GM23248 (cell line): Measurements from ENCODE around the gene HIVEP1. TPM values are rescaled to one million over a fixed set of nuclear protein-coding genes. Genes with fewer than 3 reads are reported as not detected.
"Not testable (repeated sequence)": the region's sequence is repeated elsewhere in the genome, so short reads cannot be mapped to it uniquely, and the experiment has no call there.

Experiments used
- DNase-seq: peaks from one replicate; pipeline ENCODE4 v3.0.0-alpha.2; 2015
- H2AFZ ChIP-seq: fragments of 200-600 bp; sonication (generic); 2 replicates; pipeline ENCODE4 v1.6.1; 2016; ENCODE audit warnings: antibody characterized with exemption
- H3F3A ChIP-seq: fragments of 200-600 bp; sonication (generic); 2 replicates; pipeline ENCODE4 v1.6.1; 2016; ENCODE audit warnings: mild to moderate bottlenecking, antibody characterized with exemption, mixed run types; ENCODE audit not compliant: insufficient read depth
- H3K27ac ChIP-seq: fragments of 200-600 bp; sonication (generic); 2 replicates; pipeline ENCODE4 v1.5.1; 2016; ENCODE audit warnings: mild to moderate bottlenecking
- H3K27me3 ChIP-seq: fragments of 200-600 bp; sonication (generic); replicated peaks from 2 replicates; pipeline ENCODE4 v1.6.1; 2016; ENCODE audit warnings: mild to moderate bottlenecking; ENCODE audit not compliant: insufficient read depth
- H3K36me3 ChIP-seq: fragments of 200-600 bp; sonication (generic); 2 replicates; pipeline ENCODE4 v1.6.1; 2016; ENCODE audit warnings: low read depth, mild to moderate bottlenecking
- H3K4me1 ChIP-seq: fragments of 200-600 bp; sonication (generic); 2 replicates; pipeline ENCODE4 v1.6.1; 2016; ENCODE audit warnings: mild to moderate bottlenecking; ENCODE audit not compliant: insufficient read depth
- H3K4me2 ChIP-seq: fragments of 200-600 bp; sonication (generic); one replicate; pipeline ENCODE4 v1.6.1; 2016; ENCODE audit warnings: mild to moderate bottlenecking; ENCODE audit not compliant: unreplicated experiment
- H3K4me3 ChIP-seq: fragments of 200-600 bp; sonication (generic); 2 replicates; pipeline ENCODE4 v1.5.1; 2016; ENCODE audit warnings: mild to moderate bottlenecking
- H3K79me2 ChIP-seq: fragments of 200-600 bp; sonication (generic); 2 replicates; pipeline ENCODE4 v1.6.1; 2016; ENCODE audit warnings: mild to moderate bottlenecking; ENCODE audit not compliant: insufficient read depth
- H3K9ac ChIP-seq: fragments of 200-600 bp; sonication (generic); 2 replicates; pipeline ENCODE4 v1.6.1; 2016; ENCODE audit warnings: mild to moderate bottlenecking
- H3K9me2 ChIP-seq: fragments of 200-600 bp; sonication (generic); 2 replicates; pipeline ENCODE4 v1.6.1; 2016; ENCODE audit warnings: mixed run types, mild to moderate bottlenecking, moderate library complexity; ENCODE audit not compliant: insufficient read depth
- H3K9me3 ChIP-seq: fragments of 200-600 bp; sonication (generic); one replicate; pipeline ENCODE4 v1.6.1; 2017; ENCODE audit warnings: low read depth
- H4K20me1 ChIP-seq: fragments of 200-600 bp; sonication (generic); 2 replicates; pipeline ENCODE4 v1.6.0; 2016; ENCODE audit not compliant: insufficient read depth
- EZH2 ChIP-seq: fragments of 200-600 bp; sonication (generic); IDR thresholded peaks from 2 replicates; pipeline ENCODE4 v1.6.1; 2018; ENCODE audit warnings: antibody characterized with exemption, mild to moderate bottlenecking; ENCODE audit not compliant: insufficient read depth, poor library complexity, severe bottlenecking
- EZH2phosphoT487 ChIP-seq: fragments of 200-600 bp; sonication (generic); IDR thresholded peaks from 2 replicates; pipeline ENCODE4 v1.6.1; 2018; ENCODE audit warnings: antibody characterized with exemption, moderate library complexity, mild to moderate bottlenecking, low read depth; ENCODE audit not compliant: insufficient read depth
- WGBS, 2 experiments: methylation state at CpG; one replicate each; pipeline ENCODE4 v1.1.6; 2015 to 2017; ENCODE audit warnings: low lambda C conversion rate in 2 of 2, low coverage in 1 of 2; ENCODE audit errors: missing lambda C conversion rate in 2 of 2; 5-methylcytosine and 5-hydroxymethylcytosine counted together
- in situ Hi-C: fragments of 300-500 bp; cut with MboI; formaldehyde crosslinking; loops from 2 replicates; pipeline ENCODE4 v1.15.0; 2020
- polyA plus RNA-seq: library from polyadenylated mRNA; unstranded; fragments of >200 nt; fragmentation: Nextera tagmentation; extraction: Ambion mirVana; gene quantifications from 2 replicates; pipeline ENCODE4 v1.2.1, GENCODE V29; 2016
- total RNA-seq: library from RNA; depleted of rRNA; stranded (reverse); fragments of >200 nt; shearing (Covaris generic); gene quantifications from 2 replicates; pipeline ENCODE4 v1.2.3, GENCODE V29; 2014

Gene HIVEP1
- total and polyA plus RNA-seq, 2 experiments from 2014 or later = 3.3 to 7.1 TPM

GRCh38 chr6:12151433-12151820 lies 139.3 kb downstream of the HIVEP1 start:
- Histone ChIP-seq H3K4me1 (peaks cover 21% of the 10 kb centered on the region), H3K27ac (no peak overlapping the region), H3K9ac (no peak overlapping the region), H2AFZ (no peak overlapping the region), H3K4me2 (no peak overlapping the region), H3K36me3 (no peaks in the 10 kb centered on the region), H3K9me2 (no peaks in the 10 kb centered on the region), H3K27me3 (no peaks in the 10 kb centered on the region), H3K9me3 (no peaks in the 10 kb centered on the region), H3F3A (peaks cover 30% of the 10 kb centered on the region), H3K79me2 (no peaks in the 10 kb centered on the region), H3K4me3 (no peak overlapping the region), H4K20me1 (no peaks in the 10 kb centered on the region)
- TF ChIP-seq EZH2 (no peak), EZH2phosphoT487 (no peak)
- 96 to 100% methylated on average over 2 of the region's 2 CpGs for WGBS, 2 experiments
- no peak for DNase-seq
- in situ Hi-C loops = no loop called here

GRCh38 chr6:12152023-12152970 lies 140.2 kb downstream of the HIVEP1 start:
- Histone ChIP-seq H3K27ac (no peak overlapping the region), H3K4me1 (peaks cover 21% of the 10 kb centered on the region), H3K4me2 (no peak overlapping the region), H3K9me3 (no peaks in the 10 kb centered on the region), H3K9ac (no peak overlapping the region), H4K20me1 (no peaks in the 10 kb centered on the region), H3K4me3 (no peak overlapping the region), H2AFZ (no peak overlapping the region), H3K36me3 (no peaks in the 10 kb centered on the region), H3K9me2 (no peaks in the 10 kb centered on the region), H3K79me2 (no peaks in the 10 kb centered on the region), H3F3A (peaks cover 24% of the 10 kb centered on the region), H3K27me3 (no peaks in the 10 kb centered on the region)
- TF ChIP-seq EZH2phosphoT487 (no peak), EZH2 (no peak)
- DNase-seq = no peak
- WGBS, 2 experiments = 80 to 83% methylated on average over 9 of the region's 9 CpGs
- in situ Hi-C loops = no loop called here

- H3K9me2 ChIP-seq, in situ Hi-C loops, DNase-seq, H3K79me2 ChIP-seq, H3K4me1 ChIP-seq, H3K27me3 ChIP-seq, H2AFZ ChIP-seq, H3K27ac ChIP-seq, H3K9ac ChIP-seq, H3K4me2 ChIP-seq, H3K4me3 ChIP-seq, H3K36me3 ChIP-seq, H4K20me1 ChIP-seq, H3F3A ChIP-seq, H3K9me3 ChIP-seq: not testable (repeated sequence)
- 58% methylated on average over 2 of the region's 2 CpGs for WGBS, 2 experiments
These were observed 143.7 kb downstream of the HIVEP1 start for GRCh38 chr6:12155769-12156168.

GRCh38 chr6:12158686-12159415 lies 146.7 kb downstream of the HIVEP1 start:
- Histone ChIP-seq H3K27ac (no peak overlapping the region), H4K20me1 (no peaks in the 10 kb centered on the region), H3K9ac (no peak overlapping the region), H3K79me2 (no peaks in the 10 kb centered on the region), H3K9me3 (no peaks in the 10 kb centered on the region), H3K36me3 (peaks cover 5% of the 10 kb centered on the region), H3K9me2 (no peaks in the 10 kb centered on the region), H3K4me3 (no peak overlapping the region), H3K27me3 (no peaks in the 10 kb centered on the region), H3F3A (peaks cover 8% of the 10 kb centered on the region; the same call in 1 of the 2 replicates), H3K4me2 (no peak overlapping the region), H2AFZ (no peak overlapping the region), H3K4me1 (peaks cover 14% of the 10 kb centered on the region)
- WGBS, 2 experiments = 96% methylated on average over 16 of the region's 16 CpGs
- in situ Hi-C loops = no loop called here
- TF ChIP-seq EZH2phosphoT487 (no peak), EZH2 (no peak)
- no peak for DNase-seq
